Stomach (tissue), 9 donors: ENCODE data around the gene IRF5. TPM values are rescaled to one million over a fixed set of nuclear protein-coding genes. Genes with fewer than 3 reads are reported as not detected.

ENCODE experiments used
- DNase-seq, 2 donors: peaks; one replicate each; pipeline versions ENCODE4 v3.0.0 to v3.0.0-alpha.2; 2013 to 2019
- H3K27ac ChIP-seq, 5 donors: fragments of 200-600 bp in 4 of 5; sonication (generic) in 4 of 5; one replicate each; pipeline ENCODE4 v1.5.1; 2013 to 2019; ENCODE audit warnings: mild to moderate bottlenecking in 1 of 5, moderate library complexity in 1 of 5
- H3K27me3 ChIP-seq, 3 donors: fragments of 200-600 bp; sonication (generic); one replicate each; pipeline ENCODE4 v1.5.1; 2017 to 2019; ENCODE audit warnings: mixed run types in 1 of 3
- H3K36me3 ChIP-seq, 4 donors: fragments of 200-600 bp; sonication (generic); 1 replicate in 3 of 4; 2 replicates in 1 of 4; pipeline ENCODE4 v1.5.1; 2016 to 2019
- H3K4me1 ChIP-seq, 4 donors: fragments of 200-600 bp; sonication (generic); one replicate each; pipeline ENCODE4 v1.5.1; 2016 to 2019
- H3K4me3 ChIP-seq, 4 donors: fragments of 200-600 bp; sonication (generic) in 3 of 4; one replicate each; pipeline ENCODE4 v1.5.1; 2016 to 2019; ENCODE audit warnings: mild to moderate bottlenecking in 1 of 4
- H3K9me3 ChIP-seq, 4 donors: fragments of 200-600 bp; sonication (generic); one replicate each; pipeline ENCODE4 v1.5.1; 2016 to 2019
- EP300 ChIP-seq: sonication (generic); formaldehyde crosslinking; IDR thresholded peaks from one replicate; pipeline ENCODE4 v1.6.1; 2017; ENCODE audit warnings: antibody characterized with exemption
- POLR2A ChIP-seq, 4 donors: fragments of 450-650 bp; IDR thresholded peaks; one replicate each; pipeline ENCODE4 v1.6.1; 2016; ENCODE audit warnings: antibody characterized with exemption in 4 of 4, control low read depth in 2 of 4, mild to moderate bottlenecking in 1 of 4, moderate library complexity in 1 of 4
- POLR2AphosphoS5 ChIP-seq, 3 donors: sonication (generic); formaldehyde crosslinking; IDR thresholded peaks; one replicate each; pipeline ENCODE4 v1.6.1; 2016; ENCODE audit warnings: antibody characterized with exemption in 3 of 3
- WGBS, 5 donors: extraction: QIAGEN DNeasy Blood & Tissue Kit in 3 of 5; methylation state at CpG; one replicate each; pipeline versions ENCODE4 v1.1.5 to v1.1.7; 2013 to 2018; 5-methylcytosine and 5-hydroxymethylcytosine counted together
- intact Hi-C: fragments of 100-400 bp; cut with DNase I; formaldehyde crosslinking; loops from one replicate; pipeline ENCODE4 v1.15.1; 2023; ENCODE audit warnings: low total_unique reads
- polyA plus RNA-seq, 3 donors: library from polyadenylated mRNA; stranded (reverse); fragments of 200-250 nt; gene quantifications; one replicate each; pipeline ENCODE4 v1.2.3, GENCODE V29; 2013
- total RNA-seq, 5 donors: library from RNA; depleted of rRNA; stranded (reverse); fragments of >200 nt; gene quantifications; one replicate each; pipeline versions ENCODE4 v1.1.0 to v1.2.3, GENCODE V29; 2014 to 2016
- TF ChIP-seq, protein P1 (sequence below), 7 experiments: fragments of 450-650 bp in 4 of 7; fragments of 200-600 bp in 3 of 7; sonication (generic) in 3 of 7; IDR thresholded peaks; one replicate each; pipeline ENCODE4 v1.5.1; 2016 to 2019; ENCODE audit warnings: antibody characterized with exemption in 7 of 7, control low read depth in 2 of 7, mild to moderate bottlenecking in 1 of 7
- donor health status: healthy with polysubstance abuse.
- donor health status: Bipolar disorder and iron deficiency.
- donor health status: healthy.

The IRF5 gene
- total and polyA plus RNA-seq, 8 donors = 2.2 to 13.8 (median 4.7) TPM

DNA sequence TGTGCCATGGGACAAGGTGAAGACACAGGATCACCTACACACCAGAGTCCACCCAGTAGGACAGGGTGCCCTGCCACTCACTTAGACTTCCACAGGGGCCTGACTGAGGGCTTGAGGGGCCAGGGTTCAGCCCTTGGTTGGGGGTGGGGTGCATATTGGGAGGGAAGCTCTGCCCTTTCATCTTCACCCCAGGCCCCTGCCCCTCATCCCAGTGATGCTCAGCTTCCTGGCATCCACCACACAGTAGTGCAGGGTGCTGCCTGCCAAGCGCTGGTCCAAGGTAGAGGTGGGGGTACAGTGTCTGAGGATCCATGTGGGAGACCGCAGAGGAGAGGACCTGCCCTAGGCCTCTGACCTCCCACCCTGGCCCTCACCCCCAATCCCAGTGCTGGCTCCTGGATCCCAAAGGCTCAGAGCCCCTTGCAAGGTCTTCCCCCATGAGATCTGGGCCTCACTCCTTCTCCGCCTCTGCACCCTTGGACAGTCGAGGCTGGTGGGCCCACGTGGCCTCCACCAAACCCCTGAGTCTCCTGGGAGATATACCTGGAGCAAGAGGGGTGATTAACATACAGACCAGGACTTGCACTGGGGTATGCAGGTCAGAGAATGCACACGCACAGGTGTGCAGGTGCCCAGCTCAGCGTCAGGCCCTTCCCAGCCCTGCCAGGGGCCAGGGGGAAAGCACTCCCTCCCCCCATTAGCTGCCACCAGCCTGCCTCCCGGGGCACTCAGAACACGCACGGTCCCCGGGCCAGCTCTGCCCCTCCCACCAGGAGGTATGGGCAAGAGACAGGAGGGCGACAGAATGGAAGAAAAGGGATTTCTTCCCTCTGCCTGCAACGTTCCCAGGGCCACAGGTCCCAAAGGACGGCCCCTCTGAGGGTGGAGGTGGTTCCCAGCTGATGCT, 8.6 kb upstream of the IRF5 start:
- intact Hi-C loops = no loop called here
- DNase-seq = no peak
- Histone ChIP-seq H3K4me3 (no peak overlapping the region), H3K9me3 (no peaks in the 10 kb centered on the region), H3K27me3 (peaks cover 0 to 50% (median 0%) of the 10 kb centered on the region in 3 donors), H3K27ac (no peak overlapping the region), H3K4me1 (peaks cover 0 to 11% (median 0%) of the 10 kb centered on the region in 4 donors), H3K36me3 (no peaks in the 10 kb centered on the region)
- no peak for TF ChIP-seq POLR2AphosphoS5 (IDR thresholded peaks at IDR 0.05)
- TF ChIP-seq, protein P1, sequence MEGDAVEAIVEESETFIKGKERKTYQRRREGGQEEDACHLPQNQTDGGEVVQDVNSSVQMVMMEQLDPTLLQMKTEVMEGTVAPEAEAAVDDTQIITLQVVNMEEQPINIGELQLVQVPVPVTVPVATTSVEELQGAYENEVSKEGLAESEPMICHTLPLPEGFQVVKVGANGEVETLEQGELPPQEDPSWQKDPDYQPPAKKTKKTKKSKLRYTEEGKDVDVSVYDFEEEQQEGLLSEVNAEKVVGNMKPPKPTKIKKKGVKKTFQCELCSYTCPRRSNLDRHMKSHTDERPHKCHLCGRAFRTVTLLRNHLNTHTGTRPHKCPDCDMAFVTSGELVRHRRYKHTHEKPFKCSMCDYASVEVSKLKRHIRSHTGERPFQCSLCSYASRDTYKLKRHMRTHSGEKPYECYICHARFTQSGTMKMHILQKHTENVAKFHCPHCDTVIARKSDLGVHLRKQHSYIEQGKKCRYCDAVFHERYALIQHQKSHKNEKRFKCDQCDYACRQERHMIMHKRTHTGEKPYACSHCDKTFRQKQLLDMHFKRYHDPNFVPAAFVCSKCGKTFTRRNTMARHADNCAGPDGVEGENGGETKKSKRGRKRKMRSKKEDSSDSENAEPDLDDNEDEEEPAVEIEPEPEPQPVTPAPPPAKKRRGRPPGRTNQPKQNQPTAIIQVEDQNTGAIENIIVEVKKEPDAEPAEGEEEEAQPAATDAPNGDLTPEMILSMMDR (IDR thresholded peaks at IDR 0.05) = no peak
- no peak for TF ChIP-seq EP300
- TF ChIP-seq POLR2A (IDR thresholded peaks at IDR 0.05) = no peak
- WGBS, 5 donors = 74 to 81% (median 80%) methylated on average over 6 to 14 of the region's 14 CpGs

DNA sequence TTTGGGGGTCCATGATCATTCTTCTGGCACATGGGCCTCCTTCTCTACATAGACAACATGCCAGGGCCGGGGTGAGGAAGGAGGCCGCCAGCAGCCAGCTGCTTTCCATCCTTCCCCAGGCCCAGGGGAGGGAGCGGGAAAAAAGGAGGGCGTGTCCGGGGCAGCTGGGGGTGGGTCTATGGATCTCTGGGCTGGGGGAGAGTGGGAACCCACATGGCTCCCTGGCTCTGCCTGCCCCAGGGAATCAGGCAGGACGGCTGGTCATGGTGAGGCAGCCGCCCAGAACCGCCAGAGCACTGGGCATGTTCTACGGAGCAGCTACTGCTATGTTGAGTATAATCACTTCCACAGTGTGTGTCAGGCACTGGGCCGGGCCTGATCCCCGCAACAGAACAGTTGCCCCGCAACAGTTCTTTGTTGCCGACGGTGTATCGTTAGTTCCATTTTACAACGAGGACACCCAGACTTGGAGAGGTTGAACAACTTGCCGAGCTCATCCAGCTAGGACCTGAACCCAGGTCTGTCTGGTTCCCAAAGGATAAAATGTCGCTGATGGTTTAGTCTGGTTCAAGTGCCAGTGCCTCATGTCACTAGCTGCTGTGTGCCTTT, 6.4 kb upstream of the IRF5 start:
- 89 to 94% (median 93%) methylated on average over 18 of the region's 18 CpGs for WGBS, 5 donors
- no peak for TF ChIP-seq EP300
- TF ChIP-seq, protein P1 (IDR thresholded peaks at IDR 0.05) = no peak
- TF ChIP-seq POLR2A (IDR thresholded peaks at IDR 0.05) = no peak
- TF ChIP-seq POLR2AphosphoS5 (IDR thresholded peaks at IDR 0.05) = no peak

DNA sequence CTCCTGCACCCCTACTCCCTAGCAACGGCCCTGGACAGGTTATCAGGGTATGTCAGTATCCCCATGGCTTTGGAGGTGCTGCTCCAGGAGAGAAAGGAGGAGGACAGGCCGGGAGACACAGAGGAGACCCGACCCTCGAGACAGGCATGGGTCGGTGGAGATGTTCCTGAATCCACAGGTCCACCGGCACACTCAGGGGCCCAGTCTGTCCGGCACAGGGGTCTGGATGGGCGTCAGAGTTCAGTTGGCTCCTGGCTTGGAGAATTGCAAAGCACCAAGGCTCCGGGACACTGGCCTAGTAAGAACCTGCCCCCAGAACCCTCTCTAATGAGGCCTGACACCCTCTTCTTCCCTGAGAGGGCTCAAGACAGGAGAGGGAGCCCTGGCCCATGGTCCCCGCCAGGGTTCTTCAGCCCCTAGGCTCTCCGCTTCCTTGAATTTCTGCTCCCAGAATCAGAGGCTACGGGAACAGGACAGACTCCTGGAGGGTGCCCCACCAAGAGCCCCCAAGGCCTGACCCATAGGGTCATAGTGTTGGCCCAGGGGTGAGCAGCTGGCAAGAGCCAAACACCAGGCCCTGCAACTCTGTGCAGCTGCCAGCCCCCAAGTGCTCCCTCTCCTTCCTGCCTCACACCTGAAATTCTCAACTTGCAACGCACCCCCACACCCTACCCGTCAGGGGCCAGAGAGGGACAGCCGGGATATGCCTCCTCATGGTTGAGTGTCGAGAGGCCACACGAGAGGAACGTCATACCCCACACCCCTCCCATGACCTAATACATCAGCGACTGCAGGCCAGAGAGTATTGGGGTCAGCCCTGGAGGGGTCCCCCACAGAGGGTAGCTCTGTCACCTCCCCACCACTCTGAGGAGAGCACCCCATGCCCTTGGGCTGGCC, 5.5 kb upstream of the IRF5 start:
- no peak for TF ChIP-seq EP300
- TF ChIP-seq POLR2A (IDR thresholded peaks at IDR 0.05) = no peak
- TF ChIP-seq POLR2AphosphoS5 (IDR thresholded peaks at IDR 0.05) = no peak
- TF ChIP-seq, protein P1 (IDR thresholded peaks at IDR 0.05) = no peak
- intact Hi-C loops = no loop called here
- no peak for DNase-seq
- H3K27me3 ChIP-seq = peaks cover 0 to 61% (median 0%) of the 10 kb centered on the region in 3 donors
- H3K36me3 ChIP-seq = no peaks in the 10 kb centered on the region
- peaks cover 0 to 14% (median under 1%) of the 10 kb centered on the region in 4 donors for H3K4me1 ChIP-seq
- H3K27ac ChIP-seq = no peak overlapping the region
- 86 to 92% (median 87%) methylated on average over 14 to 19 of the region's 19 CpGs for WGBS, 5 donors
- H3K9me3 ChIP-seq = no peaks in the 10 kb centered on the region
- H3K4me3 ChIP-seq = no peak overlapping the region

More for the DNA sequence above, 6.4 kb upstream of the IRF5 start:
- Histone ChIP-seq H3K9me3 (no peaks in the 10 kb centered on the region), H3K36me3 (no peaks in the 10 kb centered on the region), H3K27ac (no peak overlapping the region), H3K27me3 (peaks cover 0 to 55% (median 0%) of the 10 kb centered on the region in 3 donors), H3K4me1 (peaks cover 0 to 11% (median 0%) of the 10 kb centered on the region in 4 donors), H3K4me3 (no peak overlapping the region)
- DNase-seq = no peak
- intact Hi-C loops = no loop called here

DNA sequence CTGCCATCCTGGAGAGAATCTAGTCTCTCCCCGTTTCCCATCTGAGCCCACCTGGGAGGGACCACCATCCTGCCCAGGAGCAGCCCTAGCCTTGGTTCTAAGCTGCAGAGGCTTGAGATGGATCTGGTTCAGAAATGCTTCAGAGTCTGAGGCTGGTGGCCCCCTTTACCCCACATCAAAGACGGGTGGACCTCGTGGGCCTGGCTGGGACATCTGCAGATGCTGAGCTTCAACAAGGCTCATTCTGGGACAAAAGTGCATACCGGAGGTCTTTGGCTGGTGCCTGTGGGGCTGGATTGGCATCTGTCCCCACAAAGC, 4.9 kb upstream of the IRF5 start:
- 68 to 76% (median 71%) methylated on average over 3 to 4 of the region's 4 CpGs for WGBS, 5 donors

More for the DNA sequence above, 4.9 kb upstream of the IRF5 start:
- TF ChIP-seq, protein P1 (IDR thresholded peaks at IDR 0.05) = no peak
- TF ChIP-seq POLR2A (IDR thresholded peaks at IDR 0.05) (no peak), POLR2AphosphoS5 (IDR thresholded peaks at IDR 0.05) (no peak), EP300 (no peak)
- Histone ChIP-seq H3K36me3 (no peaks in the 10 kb centered on the region), H3K4me1 (peaks cover 5 to 20% (median 6%) of the 10 kb centered on the region in 4 donors), H3K27ac (no peak overlapping the region), H3K27me3 (peaks cover 0 to 62% (median 0%) of the 10 kb centered on the region in 3 donors), H3K4me3 (no peak overlapping the region), H3K9me3 (no peaks in the 10 kb centered on the region)
- intact Hi-C loops = no loop called here
- DNase-seq = no peak
